K562 (cell line): ENCODE results near the gene RPTOR.

ENCODE experiments used
- ARID1B ChIP-seq: fragments of 450-650 bp; IDR thresholded peaks from 2 replicates; pipeline ENCODE4 v1.6.1; 2016; ENCODE audit warnings: antibody characterized with exemption, mild to moderate bottlenecking, inconsistent platforms
- CC2D1A ChIP-seq: fragments of 450-650 bp; IDR thresholded peaks from 2 replicates; pipeline ENCODE4 v1.6.1; 2017; ENCODE audit warnings: mild to moderate bottlenecking
- EZH2 ChIP-seq: IDR thresholded peaks from 2 replicates; pipeline ENCODE4 v1.6.1; 2012; ENCODE audit warnings: low read depth, mild to moderate bottlenecking, inconsistent platforms, low read length, borderline replicate concordance
- POLR2AphosphoS5 ChIP-seq: IDR thresholded peaks from 2 replicates; pipeline ENCODE4 v1.6.1; 2011; ENCODE audit warnings: mild to moderate bottlenecking, low read depth, low read length, moderate library complexity; ENCODE audit not compliant: control insufficient read depth, insufficient read depth
- SNIP1 ChIP-seq: fragments of 450-650 bp; IDR thresholded peaks from 2 replicates; pipeline ENCODE4 v1.7.1; 2017; ENCODE audit warnings: low read depth, mild to moderate bottlenecking
- TF ChIP-seq, protein P1 (sequence below): fragments of 450-650 bp; formaldehyde crosslinking; IDR thresholded peaks from 2 replicates; pipeline ENCODE4 v1.4.0; 2020; ENCODE audit warnings: mild to moderate bottlenecking, mixed read lengths
- TF ChIP-seq, protein P2 (sequence below): sonication (generic); formaldehyde crosslinking; IDR thresholded peaks from 2 replicates; pipeline ENCODE4 v1.9.0; 2022; ENCODE audit warnings: mild to moderate bottlenecking, missing genetic modification reagents

DNA sequence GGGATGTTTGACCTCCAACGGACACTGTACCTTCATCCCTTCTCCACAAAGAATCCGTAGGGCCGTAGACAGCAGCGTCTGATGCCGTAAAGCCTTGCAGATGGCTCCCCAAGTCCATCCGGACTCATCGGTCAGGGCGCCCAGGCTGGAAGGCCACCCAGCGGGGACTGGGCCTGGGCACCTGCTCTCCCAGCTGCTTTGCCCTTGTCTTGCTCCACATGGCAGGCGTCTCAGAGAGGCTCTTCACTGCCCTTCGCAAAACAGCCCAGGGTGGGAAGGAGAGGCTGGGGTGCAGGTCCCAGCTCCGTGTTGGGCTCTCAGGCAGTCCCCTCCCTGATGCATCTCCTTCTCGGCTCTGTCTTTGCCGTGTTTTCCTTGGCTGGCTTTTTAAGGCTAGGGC lies 6.2 kb upstream of the RPTOR start:
- TF ChIP-seq, protein P1, sequence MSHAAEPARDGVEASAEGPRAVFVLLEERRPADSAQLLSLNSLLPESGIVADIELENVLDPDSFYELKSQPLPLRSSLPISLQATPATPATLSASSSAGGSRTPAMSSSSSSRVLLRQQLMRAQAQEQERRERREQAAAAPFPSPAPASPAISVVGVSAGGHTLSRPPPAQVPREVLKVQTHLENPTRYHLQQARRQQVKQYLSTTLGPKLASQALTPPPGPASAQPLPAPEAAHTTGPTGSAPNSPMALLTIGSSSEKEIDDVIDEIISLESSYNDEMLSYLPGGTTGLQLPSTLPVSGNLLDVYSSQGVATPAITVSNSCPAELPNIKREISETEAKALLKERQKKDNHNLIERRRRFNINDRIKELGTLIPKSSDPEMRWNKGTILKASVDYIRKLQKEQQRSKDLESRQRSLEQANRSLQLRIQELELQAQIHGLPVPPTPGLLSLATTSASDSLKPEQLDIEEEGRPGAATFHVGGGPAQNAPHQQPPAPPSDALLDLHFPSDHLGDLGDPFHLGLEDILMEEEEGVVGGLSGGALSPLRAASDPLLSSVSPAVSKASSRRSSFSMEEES (CRISPR knock-in tag) = no peak
- TF ChIP-seq EZH2 (no peak), POLR2AphosphoS5 (no peak), SNIP1 (no peak), CC2D1A (no peak), ARID1B (no peak)
- TF ChIP-seq, protein P2, sequence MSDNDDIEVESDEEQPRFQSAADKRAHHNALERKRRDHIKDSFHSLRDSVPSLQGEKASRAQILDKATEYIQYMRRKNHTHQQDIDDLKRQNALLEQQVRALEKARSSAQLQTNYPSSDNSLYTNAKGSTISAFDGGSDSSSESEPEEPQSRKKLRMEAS (CRISPR knock-in tag) = no peak
